Activated CD4-positive, alpha-beta T cell treated with anti-CD3 and anti-CD28 coated beads, Interleukin-2, Interleukin-4, amounts not matched to agents 100 ng/mL and 50 ng/mL, durations not matched to agents 16 hours and 8 hours (primary cell): ENCODE results near the gene CNNM4.
A peak's percentile ranks its signal among the peaks of the same experiment; 100 is the strongest.

Source experiments
- DNase-seq: peaks from one replicate; pipeline ENCODE4 v3.0.0-alpha.2; 2020; ENCODE audit warnings: low spot score

Gene CNNM4

GRCh38 chr2:96760036-96760985 is at the start of gene CNNM4:
CNNM4 (plus strand) TSS chr2:96760902; CDS start chr2:96761000, 98 bp downstream.
- peak; percentile 92 for DNase-seq

- DNase-seq: no peak
Observed at GRCh38 chr2:96710985-96711384, 49.7 kb upstream of the CNNM4 start.

- DNase-seq: no peak
Observed at GRCh38 chr2:96715658-96716057, 45.0 kb upstream of the CNNM4 start.

GRCh38 chr2:96716388-96716787 is 44.3 kb upstream of the CNNM4 start:
- DNase-seq: no peak

DNA sequence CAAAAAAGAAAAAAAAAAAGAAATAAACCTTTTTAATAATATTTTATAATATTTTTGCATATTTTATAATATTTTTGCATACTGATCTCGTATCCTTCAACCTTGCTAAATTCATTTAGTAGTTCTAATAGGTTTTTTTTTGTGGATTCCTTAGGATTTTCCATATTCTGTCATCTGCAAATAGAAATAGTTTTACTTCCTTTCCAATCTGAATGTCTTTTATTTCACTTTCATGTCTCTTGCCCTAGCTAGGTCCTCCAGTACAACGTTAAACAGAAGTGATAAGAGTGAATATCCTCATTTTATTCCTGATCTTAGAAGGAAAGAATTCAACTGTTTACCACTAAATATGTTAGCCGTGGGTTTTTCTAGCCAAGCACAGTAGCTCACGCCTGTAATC is 34.6 kb upstream of the CNNM4 start:
- no peak for DNase-seq

DNA sequence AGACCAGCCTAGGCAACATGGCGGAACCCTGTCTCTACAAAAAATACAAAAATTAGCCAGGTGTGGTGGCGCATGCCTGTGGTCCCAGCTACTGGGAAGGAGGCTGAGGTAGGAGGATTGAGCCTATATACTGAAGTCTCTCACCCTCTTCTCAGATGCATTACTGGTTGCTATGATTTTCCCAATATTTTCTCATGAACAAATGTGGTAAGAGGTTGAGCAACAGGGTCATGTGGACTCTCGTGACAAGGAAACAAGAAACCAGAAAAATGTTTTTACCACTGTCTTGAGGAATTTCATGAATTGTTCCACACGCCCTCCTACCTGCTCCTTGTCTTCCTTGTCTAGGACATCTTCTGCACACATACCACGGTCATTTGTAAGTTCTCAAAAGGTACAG is 33.3 kb upstream of the CNNM4 start:
- DNase-seq: no peak

DNA sequence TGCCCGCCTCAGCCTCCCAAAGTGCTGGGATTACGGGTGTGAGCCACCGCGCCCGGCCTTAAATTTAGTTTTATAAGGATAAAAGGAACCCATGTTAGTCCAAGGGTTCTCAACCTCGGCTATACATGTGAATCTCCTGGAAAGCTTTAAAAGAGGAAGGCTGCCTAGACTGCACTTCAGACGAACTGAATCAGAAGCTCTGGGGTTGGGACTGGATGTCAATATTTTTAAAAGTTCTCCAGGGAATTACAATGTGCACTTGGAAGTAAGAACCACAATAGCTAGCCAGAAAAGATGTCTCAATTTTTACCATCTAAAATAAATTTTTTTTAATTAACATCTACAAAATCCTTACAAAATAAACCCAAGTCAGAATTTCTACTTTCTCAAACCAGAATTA is 31.0 kb upstream of the CNNM4 start:
- DNase-seq: no peak

GRCh38 chr2:96730212-96730611 is 30.5 kb upstream of the CNNM4 start:
- DNase-seq: no peak

DNA sequence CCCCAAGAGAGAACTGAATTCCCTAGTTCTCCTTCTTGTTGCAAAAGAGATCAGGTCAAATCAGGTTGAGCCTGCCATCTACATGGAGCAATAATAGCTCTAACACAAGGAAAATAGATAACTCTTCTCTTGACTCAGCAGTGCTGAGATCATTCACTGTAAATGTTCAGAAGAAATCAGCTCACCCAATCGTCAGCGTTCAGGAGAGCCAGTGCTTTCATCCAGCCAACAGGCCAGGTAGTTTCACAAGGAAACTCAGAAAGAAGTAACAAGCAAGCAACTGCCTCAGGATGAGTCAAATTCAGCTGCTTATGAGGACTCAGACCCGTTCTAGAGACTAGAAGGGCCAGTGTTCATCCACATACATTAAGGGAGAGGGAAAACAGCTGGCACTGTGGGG is 26.8 kb upstream of the CNNM4 start:
- DNase-seq: peak; percentile 36

- DNase-seq: peak; percentile 9
Observed at GRCh38 chr2:96734880-96735583, 25.7 kb upstream of the CNNM4 start.

- no peak for DNase-seq
Observed at GRCh38 chr2:96737251-96737650, 23.5 kb upstream of the CNNM4 start.

DNA sequence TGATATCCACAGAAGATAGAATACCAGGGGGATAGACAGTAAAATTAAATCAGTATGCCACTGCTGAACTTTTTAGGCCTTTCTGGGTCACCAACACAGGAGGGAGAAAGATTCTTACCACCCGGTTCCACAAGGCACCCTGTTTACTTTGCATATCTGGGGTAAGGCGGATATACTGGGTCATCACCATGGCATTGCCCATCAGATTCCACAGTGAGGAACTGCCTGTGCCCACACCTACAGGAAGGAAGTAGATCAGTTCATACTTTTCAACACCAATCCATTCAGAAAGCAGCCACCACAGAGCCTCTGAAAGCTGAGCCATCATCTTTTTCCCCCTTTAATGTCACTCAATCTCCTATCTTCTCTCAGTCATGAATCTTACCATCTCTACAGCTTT is 22.9 kb upstream of the CNNM4 start:
- DNase-seq: no peak

DNA sequence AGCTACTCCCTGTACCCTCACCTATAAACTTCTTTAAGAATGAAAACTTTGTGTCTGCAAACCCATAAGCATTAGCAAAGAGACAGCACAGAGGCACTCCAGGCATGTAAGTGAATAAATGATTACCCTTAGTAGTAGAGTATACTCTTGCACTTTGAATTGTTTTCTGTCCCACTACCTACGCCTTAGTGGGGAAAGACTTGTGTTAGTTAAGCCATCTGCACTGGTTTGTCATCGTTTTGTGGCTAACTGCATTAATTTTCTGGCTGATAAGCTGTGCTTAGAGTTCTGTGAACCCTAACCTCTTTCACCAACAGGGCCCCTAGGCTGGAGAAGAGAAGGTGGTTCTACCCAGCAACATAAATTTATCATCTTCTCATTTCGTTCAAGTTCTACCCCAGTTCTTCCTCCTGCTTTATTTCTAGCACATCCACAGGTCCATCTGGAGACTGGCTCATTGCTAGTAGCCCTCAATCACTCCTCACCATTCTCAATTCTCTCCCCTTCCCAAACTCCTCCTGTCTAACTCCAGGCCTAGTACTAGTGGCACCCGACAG is 21.5 kb upstream of the CNNM4 start:
- no peak for DNase-seq

- peak; percentile 98 for DNase-seq
Observed at GRCh38 chr2:96739633-96740428, 20.9 kb upstream of the CNNM4 start, which contains the start of gene LMAN2L. LMAN2L (minus strand) TSS chr2:96740064; CDS start chr2:96740040, 24 bp downstream.

DNA sequence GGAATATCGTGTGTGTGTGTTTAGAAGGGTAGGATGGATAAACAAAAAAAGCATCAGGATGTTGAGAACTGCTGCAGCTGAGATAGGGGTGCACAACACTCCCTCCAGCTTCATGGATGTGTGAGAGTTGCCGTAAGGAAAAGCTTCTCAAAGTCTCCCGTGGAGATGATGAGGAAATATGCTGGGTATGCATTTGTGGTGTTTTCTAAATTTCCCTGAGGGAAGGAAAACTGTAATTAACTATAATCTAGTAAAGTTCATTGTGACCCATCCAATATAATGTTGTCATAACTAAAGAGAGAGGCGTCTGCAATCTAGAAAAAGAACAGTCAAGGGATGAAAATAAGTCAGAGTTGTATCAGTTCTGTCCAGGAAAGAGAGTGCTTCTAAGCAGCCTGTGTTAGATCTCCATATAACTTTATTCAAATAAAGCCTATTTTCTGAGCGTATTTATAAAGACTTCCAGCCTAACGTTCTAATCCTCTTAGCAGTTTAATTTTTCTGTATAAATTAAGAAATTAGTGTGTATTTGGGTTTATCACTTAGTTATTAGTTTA is 13.6 kb upstream of the CNNM4 start:
- DNase-seq: no peak

DNA sequence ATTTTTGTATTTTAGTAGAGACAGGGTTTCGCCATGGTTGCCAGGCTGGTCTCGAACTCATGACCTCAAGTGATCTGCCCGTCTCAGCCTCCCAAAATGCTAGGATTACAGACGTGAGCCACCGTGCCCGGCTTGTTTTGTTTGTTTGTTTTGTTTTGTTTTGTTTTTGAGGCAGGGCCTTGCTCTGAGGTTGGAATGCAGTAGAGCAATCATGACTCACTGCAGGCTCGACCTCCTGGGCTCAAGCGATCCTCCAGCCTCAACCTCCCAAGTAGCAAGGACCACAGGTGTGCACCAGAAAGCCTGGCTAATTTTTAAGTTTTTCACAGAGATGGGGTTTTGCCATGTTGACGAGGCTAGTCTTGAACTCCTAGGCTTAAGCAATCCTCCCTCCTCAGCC is 8.9 kb upstream of the CNNM4 start:
- no peak for DNase-seq

GRCh38 chr2:96753661-96754282 is 6.9 kb upstream of the CNNM4 start:
- no peak for DNase-seq

- no peak for DNase-seq
Observed at GRCh38 chr2:96754317-96754716, 6.4 kb upstream of the CNNM4 start.

GRCh38 chr2:96756788-96757476 is 3.8 kb upstream of the CNNM4 start:
- no peak for DNase-seq

GRCh38 chr2:96757477-96757860 is 3.2 kb upstream of the CNNM4 start:
- DNase-seq: no peak

DNA sequence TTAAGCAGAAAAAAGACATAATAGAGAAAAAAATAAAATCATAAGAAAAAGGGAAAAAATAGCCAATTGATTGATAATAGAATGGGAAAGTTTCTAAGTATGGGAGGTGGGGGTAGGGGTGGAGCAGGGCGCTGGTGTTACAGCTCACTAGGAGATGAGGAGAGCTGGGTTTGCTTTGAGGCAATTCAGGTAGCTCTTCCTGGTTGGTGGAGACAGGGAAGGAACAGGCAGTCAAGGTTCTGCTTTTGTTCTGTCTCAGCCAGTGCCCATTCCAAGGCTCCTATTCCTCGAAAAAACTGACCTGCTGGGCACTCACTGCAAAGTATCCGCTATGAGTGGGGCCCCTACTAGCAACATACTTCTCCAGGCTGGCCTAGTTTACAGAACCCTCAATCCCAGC is 1.7 kb upstream of the CNNM4 start:
- no peak for DNase-seq
